BE2C (cell line): Measurements from ENCODE around the gene NUB1.

Experiments used
- DNase-seq: peaks from one replicate; pipeline ENCODE4 v3.0.0-alpha.2; 2020
- H3K27me3 ChIP-seq: fragments of 250-450 bp; sonication (Bioruptor Pico); 2 replicates; pipeline ENCODE4 v1.5.1; 2020; ENCODE audit warnings: mild to moderate bottlenecking
- H3K36me3 ChIP-seq: fragments of 250-450 bp; sonication (Bioruptor Pico); 2 replicates; pipeline ENCODE4 v1.5.1; 2020; ENCODE audit warnings: mild to moderate bottlenecking
- H3K4me1 ChIP-seq: fragments of 250-450 bp; sonication (Bioruptor Pico); 2 replicates; pipeline ENCODE4 v1.5.1; 2020
- H3K4me3 ChIP-seq: 2 replicates; pipeline ENCODE4 v1.5.1; 2011; ENCODE audit warnings: low read depth, low read length
- H3K9me3 ChIP-seq: fragments of 250-450 bp; sonication (Bioruptor Pico); 2 replicates; pipeline ENCODE4 v1.5.1; 2020
- CTCF ChIP-seq: IDR thresholded peaks from 2 replicates; pipeline ENCODE4 v1.5.1; 2012; ENCODE audit warnings: mild to moderate bottlenecking, low read depth, low read length

NUB1 gene

DNA sequence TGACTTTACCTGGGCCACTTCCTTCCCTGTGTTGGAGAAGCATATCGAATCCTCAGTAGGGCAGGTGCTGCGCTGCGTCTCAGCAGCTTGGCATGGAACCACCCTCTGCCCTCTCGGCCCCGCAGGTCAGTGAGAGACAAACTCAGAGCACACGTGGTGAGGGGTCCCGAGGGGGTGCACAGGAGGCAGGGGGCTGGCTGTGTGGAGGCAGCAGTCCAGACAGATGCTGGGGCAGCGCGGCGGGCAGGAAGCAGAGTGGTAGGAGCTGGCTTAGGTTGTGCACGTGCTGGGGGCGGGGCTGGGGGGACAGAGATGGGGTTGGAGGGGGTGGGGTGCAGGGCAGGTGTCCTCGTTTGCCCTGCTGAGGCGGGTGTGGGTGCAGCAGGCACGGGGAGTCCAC lies 33.1 kb downstream of the NUB1 start:
- H3K4me1 ChIP-seq: no peaks in the 10 kb centered on the region
- no peak for TF ChIP-seq CTCF
- no peaks in the 10 kb centered on the region for H3K9me3 ChIP-seq
- H3K36me3 ChIP-seq: no peaks in the 10 kb centered on the region; the same call in none of the 2 replicates
- no peak overlapping the region for H3K4me3 ChIP-seq
- no peaks in the 10 kb centered on the region for H3K27me3 ChIP-seq
- no peak for DNase-seq

DNA sequence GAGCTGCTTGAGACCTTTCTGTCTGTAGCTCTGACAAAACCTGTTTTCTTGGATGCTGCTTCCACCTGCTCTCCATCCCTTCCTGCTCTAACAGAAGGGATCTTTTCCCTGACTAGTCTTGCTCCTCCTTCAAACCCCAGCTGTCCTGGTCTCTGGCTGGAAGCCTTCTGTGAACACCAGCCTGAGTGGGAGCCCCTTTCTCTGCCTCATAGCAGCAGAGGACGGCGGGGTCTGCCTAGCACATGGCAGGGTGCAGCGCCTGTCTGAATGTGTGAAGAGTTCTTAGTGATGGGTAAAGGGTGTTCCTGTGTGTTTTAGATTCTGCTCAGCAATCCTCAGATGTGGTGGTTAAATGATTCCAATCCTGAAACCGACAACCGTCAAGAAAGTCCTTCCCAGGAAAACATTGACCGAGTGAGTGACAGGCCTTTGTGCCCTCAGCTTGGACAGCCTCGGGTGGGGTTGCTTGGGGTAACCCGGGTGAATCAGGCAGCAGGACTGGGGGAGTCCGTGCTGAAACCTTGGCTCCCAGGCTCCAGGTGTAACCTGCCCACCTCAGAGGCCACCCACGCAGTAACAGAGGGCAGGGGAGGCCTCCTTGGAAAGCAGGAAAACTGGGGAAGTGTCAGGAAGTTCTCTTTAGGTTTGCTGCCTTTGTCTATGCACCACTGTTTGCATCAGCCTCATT lies 34.1 kb downstream of the NUB1 start:
- no peaks in the 10 kb centered on the region for H3K9me3 ChIP-seq
- no peaks in the 10 kb centered on the region; the same call in none of the 2 replicates for H3K36me3 ChIP-seq
- DNase-seq: no peak
- no peaks in the 10 kb centered on the region for H3K4me1 ChIP-seq
- TF ChIP-seq CTCF: no peak
- H3K27me3 ChIP-seq: no peaks in the 10 kb centered on the region
- no peak overlapping the region for H3K4me3 ChIP-seq

GRCh38 chr7:151376218-151376902 lies 34.7 kb downstream of the NUB1 start:
- Histone ChIP-seq H3K27me3 (no peaks in the 10 kb centered on the region), H3K9me3 (no peaks in the 10 kb centered on the region), H3K36me3 (no peaks in the 10 kb centered on the region; the same call in none of the 2 replicates), H3K4me3 (no peak overlapping the region), H3K4me1 (no peaks in the 10 kb centered on the region)
- TF ChIP-seq CTCF: no peak
- DNase-seq: no peak

DNA sequence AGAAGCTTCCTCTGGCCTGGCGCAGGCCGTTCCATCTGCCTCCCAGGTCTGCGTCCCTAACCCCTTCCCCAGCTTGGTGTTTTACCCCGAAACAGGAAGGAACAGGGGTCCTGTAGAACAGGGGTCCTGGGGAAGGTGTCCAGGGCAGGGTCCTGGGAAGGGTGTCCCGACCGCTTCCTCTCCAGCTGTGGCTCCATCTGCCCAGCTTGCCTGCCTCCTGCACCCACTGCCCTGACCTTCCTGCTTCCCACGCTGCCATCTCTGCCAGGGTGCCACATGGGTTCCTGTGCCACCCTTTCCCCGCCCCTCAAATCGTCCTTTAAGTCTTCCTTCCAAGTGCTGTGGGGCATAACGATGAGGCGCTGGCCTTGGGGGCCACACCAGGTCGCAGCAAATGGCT lies 35.8 kb downstream of the NUB1 start:
- H3K4me3 ChIP-seq: no peak overlapping the region
- TF ChIP-seq CTCF: no peak

GRCh38 chr7:151378011-151378410 lies 36.4 kb downstream of the NUB1 start:
- TF ChIP-seq CTCF: no peak
- H3K36me3 ChIP-seq: no peaks in the 10 kb centered on the region; the same call in none of the 2 replicates
- no peaks in the 10 kb centered on the region for H3K9me3 ChIP-seq
- H3K27me3 ChIP-seq: no peaks in the 10 kb centered on the region
- H3K4me1 ChIP-seq: no peaks in the 10 kb centered on the region
- no peak overlapping the region for H3K4me3 ChIP-seq
- no peak for DNase-seq

More for the DNA sequence above, 35.8 kb downstream of the NUB1 start:
- DNase-seq: no peak
- Histone ChIP-seq H3K4me1 (no peaks in the 10 kb centered on the region), H3K36me3 (no peaks in the 10 kb centered on the region; the same call in none of the 2 replicates), H3K27me3 (no peaks in the 10 kb centered on the region), H3K9me3 (no peaks in the 10 kb centered on the region)
